Endothelial cell of umbilical vein (primary cell): ENCODE results near the gene SLC24A3. TPM values are rescaled to one million over a fixed set of nuclear protein-coding genes. Genes with fewer than 3 reads are reported as not detected.

Source experiments
- BruUV-seq: library from RNA; stranded (reverse); fragments of 400-500 nt; replicated peaks from 2 replicates; lab custom pipeline; 2021; lab: Mats Ljungman, UMichigan
- CTCF ChIA-PET: fragments of 300-600, 350-600 bp; sonication (Branson Sonifier 250); formaldehyde crosslinking; loops from one replicate; lab custom pipeline; 2021; ENCODE audit warnings: antibody characterized with exemption, inconsistent platforms; lab: Charles Lee
- POLR2A ChIA-PET: fragments of 300-600, 350-600 bp; sonication (Branson Sonifier 250); formaldehyde crosslinking; loops from one replicate; lab custom pipeline; 2021; ENCODE audit warnings: antibody characterized with exemption, inconsistent platforms; lab: Charles Lee
- DNase-seq: peaks from one replicate; pipeline ENCODE4 v3.0.0-alpha.2; 2011; ENCODE audit warnings: low read depth, low spot score
- FAIRE-seq: peaks from 2 replicates; lab custom pipeline; 2011; peaks lifted over from hg19 to GRCh38; lab: Jason Lieb, UNC
- H2AFZ ChIP-seq: 2 replicates; pipeline ENCODE4 v1.6.0; 2012; ENCODE audit warnings: low read depth, low read length, control low read depth, inconsistent platforms
- H3K27ac ChIP-seq: 2 replicates; pipeline ENCODE4 v1.5.1; 2011; ENCODE audit warnings: low read depth, mild to moderate bottlenecking, control low read depth, low read length, moderate library complexity; ENCODE audit not compliant: insufficient read depth
- H3K27me3 ChIP-seq, 2 experiments: 2 replicates each; pipeline versions ENCODE4 v1.6.0 to v1.6.1; 2011; ENCODE audit warnings: low read length in 2 of 2, mixed read lengths in 1 of 2; ENCODE audit not compliant: control insufficient read depth in 2 of 2, insufficient read depth in 2 of 2
- H3K36me3 ChIP-seq, 2 experiments: 2 replicates in 1 of 2; 3 replicates in 1 of 2; pipeline ENCODE4 v1.5.1; 2011; ENCODE audit warnings: low read length in 2 of 2, mild to moderate bottlenecking in 1 of 2, moderate library complexity in 1 of 2; ENCODE audit not compliant: control insufficient read depth in 2 of 2, insufficient read depth in 2 of 2; ENCODE audit errors: extremely low read depth in 1 of 2
- H3K4me1 ChIP-seq: 3 replicates; pipeline ENCODE4 v1.5.1; 2011; ENCODE audit warnings: mild to moderate bottlenecking, low read length; ENCODE audit not compliant: control insufficient read depth, insufficient read depth; ENCODE audit errors: extremely low read depth
- H3K4me2 ChIP-seq: 2 replicates; pipeline ENCODE4 v1.6.1; 2011; ENCODE audit warnings: low read length, control low read depth, mixed read lengths; ENCODE audit not compliant: insufficient read depth
- H3K4me3 ChIP-seq, 3 experiments: fragments of 200-600 bp in 1 of 3; sonication (generic), shearing (Covaris generic) in 1 of 3; replicated peaks in 1 of 3; 2 replicates each; pipeline ENCODE4 v1.5.1; 2011 to 2016; ENCODE audit warnings: control low read depth in 3 of 3, low read length in 3 of 3, mild to moderate bottlenecking in 2 of 3, inconsistent platforms in 1 of 3, low read depth in 1 of 3, moderate library complexity in 1 of 3; ENCODE audit not compliant: insufficient read depth in 1 of 3
- H3K79me2 ChIP-seq: 2 replicates; pipeline ENCODE4 v1.6.0; 2012; ENCODE audit warnings: low read length, inconsistent platforms; ENCODE audit not compliant: control insufficient read depth, insufficient read depth
- H3K9ac ChIP-seq: replicated peaks from 2 replicates; pipeline ENCODE3; 2011; ENCODE audit warnings: low read length, control low read depth; ENCODE audit not compliant: insufficient read depth; ENCODE audit errors: extremely low read depth
- H3K9me1 ChIP-seq: replicated peaks from 3 replicates; pipeline ENCODE4 v1.6.0; 2011; ENCODE audit warnings: mild to moderate bottlenecking, low read length; ENCODE audit not compliant: control insufficient read depth, insufficient read depth; ENCODE audit errors: extremely low read depth
- H3K9me3 ChIP-seq: replicated peaks from 2 replicates; pipeline ENCODE4 v1.5.1; 2012; ENCODE audit warnings: low read length, inconsistent platforms; ENCODE audit not compliant: control insufficient read depth, insufficient read depth
- H4K20me1 ChIP-seq: replicated peaks from 2 replicates; pipeline ENCODE3; 2011; ENCODE audit warnings: mild to moderate bottlenecking, low read length; ENCODE audit not compliant: control insufficient read depth, insufficient read depth; ENCODE audit errors: extremely low read depth
- FOS ChIP-seq: IDR thresholded peaks from 2 replicates; pipeline ENCODE4 v1.6.1; 2011; ENCODE audit warnings: mild to moderate bottlenecking, low read length, moderate library complexity, borderline replicate concordance; ENCODE audit not compliant: insufficient read depth
- GATA2 ChIP-seq: IDR thresholded peaks from 2 replicates; pipeline ENCODE4 v1.7.0; 2011; ENCODE audit warnings: low read depth, mild to moderate bottlenecking, moderate library complexity, mixed read lengths, low read length; ENCODE audit not compliant: insufficient read length, insufficient read depth
- MYC ChIP-seq: IDR thresholded peaks from one replicate; pipeline ENCODE4 v1.6.1; 2011; ENCODE audit warnings: mild to moderate bottlenecking, low read depth, low read length
- dilution Hi-C: fragments of 300-500 bp; cut with MboI; formaldehyde crosslinking; loops from one replicate; pipeline ENCODE4 v1.15.0; 2019; ENCODE audit warnings: low sequenced_read_pairs; ENCODE audit not compliant: extremely low pct_ligation_motif_present
- intact Hi-C: fragments of 100-400 bp; cut with micrococcal nuclease; formaldehyde crosslinking; loops from one replicate; pipeline ENCODE4 v1.10.0; 2022
- polyA plus RNA-seq, 4 experiments: library from polyadenylated mRNA; depleted of rRNA in 3 of 4; stranded (reverse) in 3 of 4; unstranded in 1 of 4; fragments of >200 nt; gene quantifications; 2 replicates each; pipeline versions ENCODE4 v1.2.1 to v1.2.3, GENCODE V29; 2011 to 2012; ENCODE audit warnings: missing spikeins in 1 of 4
- total RNA-seq: library from RNA; stranded (reverse); gene quantifications from 2 replicates; pipeline ENCODE4 v1.2.3, GENCODE V29; 2021
- TF ChIP-seq, protein P1 (sequence below): IDR thresholded peaks from 2 replicates; pipeline ENCODE4 v1.6.1; 2011; ENCODE audit not compliant: insufficient read depth, insufficient read length
- TF ChIP-seq, protein P2 (sequence below), 2 donors: IDR thresholded peaks; 1 replicate in 1 of 2; 2 replicates in 1 of 2; pipeline ENCODE4 v1.5.1; 2011; ENCODE audit warnings: low read length in 2 of 2, mild to moderate bottlenecking in 2 of 2, moderate library complexity in 2 of 2, control low read depth in 1 of 2, inconsistent platforms in 1 of 2, low read depth in 1 of 2; ENCODE audit not compliant: insufficient read depth in 1 of 2; ENCODE audit errors: extremely low read depth in 1 of 2

The SLC24A3 gene
- total and polyA plus RNA-seq, 2 donors (not counting 3 experiments of a cell fraction or from before 2014, with no cell fraction given), result not detected

DNA sequence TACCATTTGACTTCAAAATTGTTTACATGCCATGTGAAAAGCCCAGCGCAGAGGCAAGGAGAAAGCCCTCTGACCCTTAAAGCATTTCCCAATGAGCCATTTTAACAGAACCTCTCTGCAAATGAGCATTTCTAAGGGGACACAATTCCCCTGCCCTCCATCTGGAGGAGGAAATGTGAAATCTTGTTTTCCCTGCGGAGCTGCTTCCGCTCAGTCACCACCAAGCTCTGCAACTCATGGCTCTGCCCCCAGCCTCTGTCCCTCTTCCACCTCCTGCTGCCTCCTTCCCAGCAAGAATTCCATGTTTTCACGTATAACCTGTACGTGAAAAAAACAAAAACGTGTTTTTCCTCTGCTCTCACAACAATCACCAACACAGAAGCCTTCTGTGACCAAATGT lies 557.9 kb downstream of the SLC24A3 start:
- ChIA-PET CTCF (interaction anchor here (0.6 to 2.4 kb wide), 6 partner anchors 10 to 162 kb away, joined by 3 to 13 read pairs (median 6); no protein-coding TSS in a partner anchor), POLR2A (interaction anchor here (0.5 kb wide), 1 partner anchor 169 kb away, joined by 3 read pairs; no protein-coding TSS in a partner anchor)
- no peak overlapping the region for H3K27ac ChIP-seq
- no peaks in the 10 kb centered on the region for H3K27me3 ChIP-seq
- dilution Hi-C loops, result no loop called here
- no peak overlapping the region for H3K9ac ChIP-seq
- H3K4me3 ChIP-seq, result no peak overlapping the region
- DNase-seq (no peak), FAIRE-seq (no peak)
- no peaks in the 10 kb centered on the region for H3K9me1 ChIP-seq
- no peaks in the 10 kb centered on the region for H4K20me1 ChIP-seq
- H3K9me3 ChIP-seq, result no peaks in the 10 kb centered on the region
- BruUV-seq, result no TSS peak
- intact Hi-C loops, result no loop called here
- H2AFZ ChIP-seq, result no peak overlapping the region
- H3K4me2 ChIP-seq, result no peak overlapping the region
- no peaks in the 10 kb centered on the region for H3K79me2 ChIP-seq
- no peak for TF ChIP-seq MYC
- no peak for TF ChIP-seq FOS
- TF ChIP-seq, protein P1, sequence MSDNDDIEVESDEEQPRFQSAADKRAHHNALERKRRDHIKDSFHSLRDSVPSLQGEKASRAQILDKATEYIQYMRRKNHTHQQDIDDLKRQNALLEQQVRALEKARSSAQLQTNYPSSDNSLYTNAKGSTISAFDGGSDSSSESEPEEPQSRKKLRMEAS, result no peak
- TF ChIP-seq, protein P2, sequence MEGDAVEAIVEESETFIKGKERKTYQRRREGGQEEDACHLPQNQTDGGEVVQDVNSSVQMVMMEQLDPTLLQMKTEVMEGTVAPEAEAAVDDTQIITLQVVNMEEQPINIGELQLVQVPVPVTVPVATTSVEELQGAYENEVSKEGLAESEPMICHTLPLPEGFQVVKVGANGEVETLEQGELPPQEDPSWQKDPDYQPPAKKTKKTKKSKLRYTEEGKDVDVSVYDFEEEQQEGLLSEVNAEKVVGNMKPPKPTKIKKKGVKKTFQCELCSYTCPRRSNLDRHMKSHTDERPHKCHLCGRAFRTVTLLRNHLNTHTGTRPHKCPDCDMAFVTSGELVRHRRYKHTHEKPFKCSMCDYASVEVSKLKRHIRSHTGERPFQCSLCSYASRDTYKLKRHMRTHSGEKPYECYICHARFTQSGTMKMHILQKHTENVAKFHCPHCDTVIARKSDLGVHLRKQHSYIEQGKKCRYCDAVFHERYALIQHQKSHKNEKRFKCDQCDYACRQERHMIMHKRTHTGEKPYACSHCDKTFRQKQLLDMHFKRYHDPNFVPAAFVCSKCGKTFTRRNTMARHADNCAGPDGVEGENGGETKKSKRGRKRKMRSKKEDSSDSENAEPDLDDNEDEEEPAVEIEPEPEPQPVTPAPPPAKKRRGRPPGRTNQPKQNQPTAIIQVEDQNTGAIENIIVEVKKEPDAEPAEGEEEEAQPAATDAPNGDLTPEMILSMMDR (IDR thresholded peaks at IDR 0.05; ENCODE audit: extremely low read depth in 1 of 2, insufficient read depth in 1 of 2, low read depth in 1 of 2, low read length in 2 of 2), result no peak
- no peak for TF ChIP-seq GATA2
- no peaks in the 10 kb centered on the region for H3K36me3 ChIP-seq
- H3K4me1 ChIP-seq, result peaks cover 6% of the 10 kb centered on the region
